Fibroblast of skin of right biceps (primary cell): ENCODE results near the gene ATP6V0A4.

Source experiments
- DNase-seq: peaks from one replicate; pipeline ENCODE4 v3.0.0-alpha.2; 2013

ATP6V0A4 gene

GRCh38 chr7:138656952-138657351 lies 141.0 kb downstream of the ATP6V0A4 start:
- no peak for DNase-seq
